Measurements from ENCODE around the gene CDCA7.
"Not testable (repeated sequence)": the region's sequence is repeated elsewhere in the genome, so short reads cannot be mapped to it uniquely, and the experiment has no call there.

Gene CDCA7

GRCh38 chr2:173401716-173402326 is 47.1 kb downstream of the CDCA7 start:
- no peak for DNase-seq (ENCODE audit: extremely low read depth in 1 of 2, low read depth in 1 of 2)

GRCh38 chr2:173402405-173402974 is 47.8 kb downstream of the CDCA7 start:
- peak; percentile 15 to 57 for DNase-seq (ENCODE audit: extremely low read depth in 1 of 2, low read depth in 1 of 2)

- DNase-seq (ENCODE audit: extremely low read depth in 1 of 2, low read depth in 1 of 2), result no peak
Observed at GRCh38 chr2:173404841-173405750, 50.4 kb downstream of the CDCA7 start.

GRCh38 chr2:173407176-173407575 is 52.5 kb downstream of the CDCA7 start:
- no peak for DNase-seq (ENCODE audit: extremely low read depth in 1 of 2, low read depth in 1 of 2)

- no peak for DNase-seq (ENCODE audit: extremely low read depth in 1 of 2, low read depth in 1 of 2)
Observed at GRCh38 chr2:173407646-173408045, 53.0 kb downstream of the CDCA7 start.

- no peak for DNase-seq (ENCODE audit: extremely low read depth in 1 of 2, low read depth in 1 of 2)
Observed at GRCh38 chr2:173410579-173410978, 55.9 kb downstream of the CDCA7 start.

GRCh38 chr2:173412628-173413027 is 58.0 kb downstream of the CDCA7 start:
- no peak for DNase-seq (ENCODE audit: extremely low read depth in 1 of 2, low read depth in 1 of 2)

GRCh38 chr2:173414823-173415322 is 60.2 kb downstream of the CDCA7 start:
- no peak for DNase-seq (ENCODE audit: extremely low read depth in 1 of 2, low read depth in 1 of 2)

GRCh38 chr2:173415431-173416381 is 61.0 kb downstream of the CDCA7 start:
- DNase-seq (ENCODE audit: extremely low read depth in 1 of 2, low read depth in 1 of 2), result no peak

- not testable (repeated sequence) for DNase-seq (ENCODE audit: extremely low read depth in 1 of 2, low read depth in 1 of 2)
Observed at GRCh38 chr2:173416415-173417152, 61.9 kb downstream of the CDCA7 start.

- DNase-seq (ENCODE audit: extremely low read depth in 1 of 2, low read depth in 1 of 2), result no peak
Observed at GRCh38 chr2:173417341-173417740, 62.7 kb downstream of the CDCA7 start.

GRCh38 chr2:173417802-173418201 is 63.1 kb downstream of the CDCA7 start:
- DNase-seq (ENCODE audit: extremely low read depth in 1 of 2, low read depth in 1 of 2), result no peak

Data from activated CD8-positive, alpha-beta memory T cell treated with anti-CD3 and anti-CD28 coated beads for 1 hour (primary cell).